ENCODE results near the gene POU2AF2.
A peak's percentile ranks its signal among the peaks of the same experiment; 100 is the strongest.

The POU2AF2 gene

GRCh38 chr11:111331711-111332479, 86.4 kb downstream of the POU2AF2 start:
- peak; percentile 21 for DNase-seq (ENCODE audit: low read depth)

GRCh38 chr11:111334532-111335502, 89.3 kb downstream of the POU2AF2 start:
- no peak for DNase-seq (ENCODE audit: low read depth)

GRCh38 chr11:111335549-111335948, 90.0 kb downstream of the POU2AF2 start:
- no peak for DNase-seq (ENCODE audit: low read depth)
